Tibial nerve (tissue), 4 donors: Measurements from ENCODE around the gene AIFM1.

Source experiments
- CTCF ChIP-seq, 5 experiments: fragments of 200-600 bp in 3 of 5; fragments of 450-650 bp in 2 of 5; sonication (generic) in 3 of 5; IDR thresholded peaks; one replicate each; pipeline ENCODE4 v1.5.1; 2016 to 2019; ENCODE audit warnings: antibody characterized with exemption in 5 of 5, mild to moderate bottlenecking in 3 of 5, moderate library complexity in 2 of 5
- EP300 ChIP-seq, 2 donors: sonication (generic); formaldehyde crosslinking; IDR thresholded peaks; one replicate each; pipeline ENCODE4 v1.6.1; 2017; ENCODE audit warnings: antibody characterized with exemption in 2 of 2, mild to moderate bottlenecking in 1 of 2
- POLR2A ChIP-seq, 2 donors: fragments of 450-650 bp; IDR thresholded peaks; one replicate each; pipeline ENCODE4 v1.6.1; 2017; ENCODE audit warnings: antibody characterized with exemption in 2 of 2, mild to moderate bottlenecking in 2 of 2, moderate library complexity in 2 of 2

GRCh38 chrX:130083107-130083490, 82.5 kb downstream of the AIFM1 start:
- TF ChIP-seq CTCF (IDR thresholded peaks at IDR 0.05) (no peak), POLR2A (IDR thresholded peaks at IDR 0.05) (no peak), EP300 (IDR thresholded peaks at IDR 0.05) (no peak)
